Measurements from ENCODE around the gene CASZ1. TPM values are rescaled to one million over a fixed set of nuclear protein-coding genes. Genes with fewer than 3 reads are reported as not detected.
A peak's percentile ranks its signal among the peaks of the same experiment; 100 is the strongest.

The CASZ1 gene
- total RNA-seq, 2 donors from 2014 or later = 45.0 to 56.0 TPM

GRCh38 chr1:10682449-10683309 is 113.8 kb downstream of the CASZ1 start:
- Histone ChIP-seq H3K4me3 (no peak overlapping the region), H3K27me3 (no peaks in the 10 kb centered on the region), H3K9me3 (no peaks in the 10 kb centered on the region), H3K4me1 (peaks cover 31% of the 10 kb centered on the region), H3K36me3 (no peaks in the 10 kb centered on the region), H3K27ac (peak overlapping the region; percentile 0), H3K9ac (ENCODE audit: low read depth in 2 of 2, low read length in 2 of 2) (peak overlapping the region; percentile 24 to 46)
- no peak for DNase-seq
- intact Hi-C loops (cut with DNase I) = no loop called here
- TF ChIP-seq, protein P1, sequence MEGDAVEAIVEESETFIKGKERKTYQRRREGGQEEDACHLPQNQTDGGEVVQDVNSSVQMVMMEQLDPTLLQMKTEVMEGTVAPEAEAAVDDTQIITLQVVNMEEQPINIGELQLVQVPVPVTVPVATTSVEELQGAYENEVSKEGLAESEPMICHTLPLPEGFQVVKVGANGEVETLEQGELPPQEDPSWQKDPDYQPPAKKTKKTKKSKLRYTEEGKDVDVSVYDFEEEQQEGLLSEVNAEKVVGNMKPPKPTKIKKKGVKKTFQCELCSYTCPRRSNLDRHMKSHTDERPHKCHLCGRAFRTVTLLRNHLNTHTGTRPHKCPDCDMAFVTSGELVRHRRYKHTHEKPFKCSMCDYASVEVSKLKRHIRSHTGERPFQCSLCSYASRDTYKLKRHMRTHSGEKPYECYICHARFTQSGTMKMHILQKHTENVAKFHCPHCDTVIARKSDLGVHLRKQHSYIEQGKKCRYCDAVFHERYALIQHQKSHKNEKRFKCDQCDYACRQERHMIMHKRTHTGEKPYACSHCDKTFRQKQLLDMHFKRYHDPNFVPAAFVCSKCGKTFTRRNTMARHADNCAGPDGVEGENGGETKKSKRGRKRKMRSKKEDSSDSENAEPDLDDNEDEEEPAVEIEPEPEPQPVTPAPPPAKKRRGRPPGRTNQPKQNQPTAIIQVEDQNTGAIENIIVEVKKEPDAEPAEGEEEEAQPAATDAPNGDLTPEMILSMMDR (IDR thresholded peaks at IDR 0.05) = no peak

GRCh38 chr1:10682108-10682445 is 114.4 kb downstream of the CASZ1 start:
- no peaks in the 10 kb centered on the region for H3K9me3 ChIP-seq
- H3K4me3 ChIP-seq = no peak overlapping the region
- no peak for DNase-seq
- intact Hi-C loops (cut with DNase I) = no loop called here
- H3K9ac ChIP-seq (ENCODE audit: low read depth in 2 of 2, low read length in 2 of 2) = peak overlapping the region; percentile 2 to 26
- H3K27me3 ChIP-seq = no peaks in the 10 kb centered on the region
- no peaks in the 10 kb centered on the region for H3K36me3 ChIP-seq
- peak overlapping the region; percentile 0 for H3K27ac ChIP-seq
- TF ChIP-seq, protein P1 (IDR thresholded peaks at IDR 0.05) = no peak
- peaks cover 30% of the 10 kb centered on the region for H3K4me1 ChIP-seq

GRCh38 chr1:10681296-10682107 is 114.9 kb downstream of the CASZ1 start:
- TF ChIP-seq, protein P1 (IDR thresholded peaks at IDR 0.05) = no peak
- DNase-seq = no peak
- Histone ChIP-seq H3K9me3 (no peaks in the 10 kb centered on the region), H3K4me1 (peaks cover 29% of the 10 kb centered on the region), H3K9ac (ENCODE audit: low read depth in 2 of 2, low read length in 2 of 2) (peak overlapping the region in 1 of 2 donors; percentile 26), H3K36me3 (no peaks in the 10 kb centered on the region), H3K27ac (no peak overlapping the region), H3K4me3 (no peak overlapping the region), H3K27me3 (no peaks in the 10 kb centered on the region)
- intact Hi-C loops (cut with DNase I) = no loop called here

DNA sequence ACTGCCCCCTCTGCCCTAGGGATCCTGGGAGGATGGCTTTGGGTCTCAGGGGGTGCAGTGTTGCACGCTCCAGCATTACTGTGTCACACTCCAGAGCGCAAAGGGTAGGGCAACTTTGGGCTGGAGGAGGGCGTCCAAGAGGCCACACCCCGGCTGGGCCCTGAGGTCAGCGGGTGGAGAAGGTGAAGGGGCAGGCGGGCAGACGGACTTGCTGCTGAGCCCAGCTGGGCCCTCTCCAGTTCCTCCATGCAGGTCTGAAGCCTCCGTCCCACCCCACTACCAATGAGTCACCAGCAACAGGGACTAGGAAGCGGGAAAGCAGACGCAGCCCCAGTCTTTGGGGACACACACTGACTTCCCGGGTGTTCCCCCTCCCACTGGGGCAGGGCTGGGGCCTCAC is 116.0 kb downstream of the CASZ1 start:
- Histone ChIP-seq H3K36me3 (no peaks in the 10 kb centered on the region), H3K9me3 (no peaks in the 10 kb centered on the region), H3K4me1 (peaks cover 27% of the 10 kb centered on the region), H3K9ac (ENCODE audit: low read depth in 2 of 2, low read length in 2 of 2) (no peak overlapping the region), H3K4me3 (no peak overlapping the region), H3K27ac (peak overlapping the region; percentile 40), H3K27me3 (no peaks in the 10 kb centered on the region)
- no peak for DNase-seq
- intact Hi-C loops (cut with DNase I) = no loop called here
- TF ChIP-seq, protein P1 (IDR thresholded peaks at IDR 0.05) = no peak

- Histone ChIP-seq H3K9ac (ENCODE audit: low read depth in 2 of 2, low read length in 2 of 2) (peak overlapping the region in 1 of 2 donors; percentile 14), H3K4me1 (peaks cover 28% of the 10 kb centered on the region), H3K27me3 (no peaks in the 10 kb centered on the region), H3K4me3 (no peak overlapping the region), H3K9me3 (no peaks in the 10 kb centered on the region), H3K27ac (no peak overlapping the region), H3K36me3 (no peaks in the 10 kb centered on the region)
- intact Hi-C loops (cut with DNase I) = no loop called here
- TF ChIP-seq, protein P1 (IDR thresholded peaks at IDR 0.05) = no peak
- DNase-seq = peak; percentile 69
Measured at GRCh38 chr1:10679496-10680220, 116.8 kb downstream of the CASZ1 start.

Measured in colonic mucosa (tissue), 4 donors.